ENCODE data around the gene DTHD1.

Gene DTHD1

DNA sequence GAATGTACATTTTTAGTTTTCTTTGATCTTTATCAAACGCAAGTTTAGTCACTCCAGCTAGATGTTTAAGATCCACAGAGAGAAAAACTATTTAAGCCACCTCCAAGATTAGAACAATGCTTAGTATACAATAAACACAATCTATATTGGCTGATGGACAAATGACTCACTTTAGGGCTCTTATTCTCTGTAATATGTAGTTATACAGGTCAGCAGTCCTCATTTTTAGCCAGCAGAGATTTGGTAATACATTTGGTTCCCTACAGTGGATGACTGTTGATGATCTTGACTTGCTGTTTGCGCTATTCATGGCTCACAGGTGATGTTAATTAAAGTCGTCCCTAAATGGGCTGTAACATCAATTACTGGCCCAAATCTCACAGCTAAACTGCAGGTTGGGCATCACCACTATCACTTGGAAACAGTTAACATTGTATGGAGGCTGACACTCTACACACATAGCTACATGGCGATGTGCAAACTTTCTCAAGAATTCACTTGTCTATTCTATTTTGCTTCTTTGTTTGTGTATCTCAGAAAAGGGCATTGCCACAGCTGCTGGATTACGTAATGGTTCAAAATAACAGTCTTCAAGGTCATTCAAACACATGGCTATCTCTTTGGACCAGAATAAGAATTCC, 11.8 kb upstream of the DTHD1 start:
- DNase-seq (ENCODE audit: low spot score): no peak

- DNase-seq (ENCODE audit: low spot score): no peak
Observed at GRCh38 chr4:36273276-36273675, 8.1 kb upstream of the DTHD1 start.

DNA sequence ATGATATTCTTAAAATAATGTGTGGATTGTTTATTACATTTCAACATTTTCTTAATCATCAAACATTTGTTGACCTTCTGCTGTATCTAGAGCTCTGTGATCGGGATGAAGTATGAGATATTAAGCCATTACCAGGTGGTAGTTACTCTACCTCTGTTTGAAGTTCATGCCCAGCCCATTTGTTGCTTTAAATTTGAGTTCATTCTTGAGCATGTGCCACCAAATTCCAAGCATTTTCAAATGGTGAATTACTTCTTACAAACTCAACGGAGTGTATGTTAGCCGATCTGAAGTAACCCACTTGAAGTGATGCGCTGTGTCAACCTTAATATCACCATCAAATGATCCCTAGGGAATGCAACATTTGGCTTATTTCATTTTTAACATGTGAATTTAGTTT, 7.3 kb upstream of the DTHD1 start:
- DNase-seq (ENCODE audit: low spot score): no peak

DNA sequence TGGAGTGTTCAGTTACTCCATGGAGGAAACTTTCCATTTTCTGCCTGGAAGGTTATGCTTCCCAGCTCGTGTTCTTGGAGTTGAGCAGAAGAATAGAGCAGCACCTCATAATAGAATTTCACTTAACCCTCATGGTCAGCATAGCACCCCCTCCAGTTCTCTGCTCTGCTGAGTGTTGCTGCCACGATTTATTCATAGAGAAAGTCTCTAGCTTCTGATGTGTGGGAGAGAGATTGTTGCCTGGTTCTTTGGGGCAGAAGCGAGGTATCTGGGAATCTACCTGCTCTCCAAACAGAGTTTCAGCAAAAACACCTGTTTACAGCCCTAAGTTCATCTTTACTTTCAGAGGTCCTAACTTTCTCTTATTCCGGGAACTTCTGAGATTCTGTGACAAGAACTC, 3.9 kb upstream of the DTHD1 start:
- no peak for DNase-seq (ENCODE audit: low spot score)

GRCh38 chr4:36278789-36279188, 2.6 kb upstream of the DTHD1 start:
- no peak for DNase-seq (ENCODE audit: low spot score)

DNA sequence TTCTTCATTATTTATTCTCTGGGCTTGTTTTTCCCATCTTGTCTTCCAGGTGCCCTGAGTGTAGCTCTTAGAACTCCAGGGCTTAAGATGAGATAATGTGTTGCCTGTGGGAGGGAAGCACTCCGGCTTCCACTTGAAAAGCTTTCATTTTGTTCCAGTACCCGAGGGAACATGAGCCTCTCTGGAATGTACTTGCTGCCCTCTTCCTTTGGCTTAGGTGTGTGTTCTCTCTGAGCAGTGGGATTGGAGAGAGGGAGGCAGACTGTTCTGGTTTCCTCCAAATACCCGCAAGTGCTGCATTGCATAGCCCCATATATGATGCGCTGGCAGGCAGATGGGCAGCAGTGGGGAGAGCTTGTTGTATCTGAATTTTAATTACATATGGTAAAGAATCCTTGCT, 861 bp upstream of the DTHD1 start:
- no peak for DNase-seq (ENCODE audit: low spot score)

GRCh38 chr4:36282503-36283030, 1.2 kb downstream of the DTHD1 start:
- DNase-seq (ENCODE audit: low spot score): no peak

DNA sequence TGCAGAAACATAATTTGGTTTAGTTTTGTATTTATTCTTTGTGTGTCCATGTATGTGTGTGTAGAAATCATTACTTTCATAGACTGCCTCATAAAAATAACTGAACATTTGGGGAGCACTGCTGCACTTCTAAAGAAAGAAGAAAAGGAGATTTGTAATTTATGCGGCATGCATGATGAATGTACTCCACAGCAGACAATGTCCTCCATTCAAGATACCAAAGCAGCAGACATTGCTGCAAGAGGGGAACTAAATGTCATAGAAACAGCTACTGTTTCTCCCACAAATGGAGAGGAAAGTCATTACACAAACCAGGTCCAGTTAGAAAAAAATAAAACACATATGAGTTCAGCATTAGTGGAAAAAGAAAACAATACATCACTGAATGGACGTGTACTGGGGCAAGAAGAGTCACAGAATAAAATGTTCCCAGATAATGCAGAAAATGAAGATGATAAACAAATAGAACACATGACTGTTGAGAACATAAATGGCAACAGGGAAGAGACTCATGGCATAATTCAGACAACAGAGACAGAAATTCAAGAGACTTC, 2.6 kb downstream of the DTHD1 start:
- DNase-seq (ENCODE audit: low spot score): no peak

DNA sequence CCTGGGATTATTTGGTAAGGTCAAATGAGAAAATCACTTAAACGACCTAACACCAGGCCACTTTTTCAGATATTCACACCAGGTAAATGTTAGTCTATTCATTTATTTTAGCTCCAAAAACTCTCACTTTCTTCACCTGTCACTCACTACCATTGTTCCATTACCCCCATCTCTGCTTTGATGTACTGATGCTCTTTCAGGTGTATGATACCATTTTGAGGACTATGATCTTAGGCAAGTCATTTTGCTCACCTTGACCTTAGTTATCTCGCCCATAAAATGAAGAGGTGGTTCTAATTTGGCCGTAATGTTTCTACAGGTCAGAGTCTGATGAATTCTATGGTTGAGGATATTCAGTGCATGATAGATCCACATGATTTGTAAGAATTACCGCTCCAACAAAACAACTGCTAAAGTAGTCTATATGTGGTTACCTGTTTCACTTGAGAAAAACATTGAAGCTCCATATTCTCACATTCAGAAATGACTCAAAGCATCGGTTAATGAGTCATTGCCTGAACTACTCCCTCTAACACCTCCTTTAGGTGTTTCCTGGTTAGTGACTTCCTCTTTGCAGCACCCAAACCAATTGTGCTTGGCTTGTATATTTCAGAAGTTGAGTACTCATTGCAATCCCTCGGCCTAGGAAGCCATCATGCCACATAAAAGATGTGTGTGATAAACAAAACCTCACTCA, 4.5 kb downstream of the DTHD1 start:
- no peak for DNase-seq (ENCODE audit: low spot score)

DNA sequence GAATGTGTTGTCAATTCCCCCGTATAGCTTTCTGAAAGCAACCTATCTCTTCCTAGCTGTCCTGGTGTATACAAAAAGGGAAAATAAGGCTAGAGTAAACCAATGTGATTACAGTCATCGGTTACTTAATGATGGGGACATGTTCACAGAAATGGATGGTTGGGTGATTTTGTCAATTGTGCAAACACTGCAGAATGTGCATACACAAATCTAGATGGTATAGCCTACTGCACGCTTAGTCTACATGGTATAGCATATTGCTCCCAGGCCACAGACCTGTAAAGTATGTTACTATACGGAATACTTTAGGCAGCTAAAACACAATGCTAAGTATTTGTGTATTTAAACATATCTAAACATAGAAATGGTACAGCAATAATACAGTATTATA, 5.1 kb downstream of the DTHD1 start:
- no peak for DNase-seq (ENCODE audit: low spot score)

DNA sequence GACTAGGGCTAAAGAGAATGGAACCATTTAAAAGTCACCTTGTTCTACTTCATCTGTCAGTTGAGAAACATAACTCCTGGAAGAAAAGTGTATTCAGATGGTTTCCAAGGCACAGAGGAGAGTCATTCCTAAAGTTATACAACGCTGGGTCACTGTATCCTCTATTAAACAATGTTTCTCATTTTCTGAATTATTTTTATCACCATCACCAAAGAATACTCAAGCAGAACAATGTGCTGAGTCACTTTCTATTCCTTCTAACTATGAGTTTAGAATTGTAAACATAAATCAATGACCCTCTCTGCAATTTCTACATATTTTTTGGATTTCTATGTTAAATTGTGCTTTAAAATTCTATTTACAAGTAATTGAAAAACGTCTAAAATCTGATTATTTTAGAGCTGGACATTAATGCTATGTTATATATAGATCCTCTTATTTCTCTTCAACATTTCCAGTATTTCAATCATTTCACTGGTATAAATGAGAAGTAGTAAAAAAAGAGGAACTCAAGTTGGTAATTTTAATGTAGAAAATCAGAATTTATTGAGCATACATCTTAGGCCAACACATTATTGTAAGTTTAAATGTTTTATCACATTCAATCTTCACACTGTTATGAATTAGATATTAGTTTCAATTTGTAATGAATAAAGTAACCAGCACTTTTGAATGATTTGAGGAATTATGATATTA, 7.5 kb downstream of the DTHD1 start:
- no peak for DNase-seq (ENCODE audit: low spot score)

GRCh38 chr4:36290641-36291040, 9.2 kb downstream of the DTHD1 start:
- no peak for DNase-seq (ENCODE audit: low spot score)

GRCh38 chr4:36292556-36293188, 11.3 kb downstream of the DTHD1 start:
- no peak for DNase-seq (ENCODE audit: low spot score)

DNA sequence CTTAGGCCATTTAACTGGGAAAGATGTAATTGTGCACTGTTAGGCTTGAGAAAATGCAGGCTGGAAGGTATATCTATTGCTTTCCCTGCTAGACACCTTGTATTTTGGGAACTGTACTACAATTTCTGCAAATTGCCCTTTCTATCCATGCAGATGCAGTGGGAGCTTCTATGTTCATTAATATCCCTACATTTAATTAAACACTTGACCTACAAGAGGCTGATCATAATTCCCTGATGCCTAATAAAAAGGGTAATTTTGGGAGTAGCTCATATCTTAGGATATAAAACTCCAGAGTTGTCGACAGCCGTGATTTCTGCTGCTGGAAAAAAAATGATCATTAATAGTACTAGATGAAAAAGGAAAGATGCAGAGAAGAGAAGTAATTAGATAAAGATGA, 19.7 kb downstream of the DTHD1 start:
- no peak for DNase-seq (ENCODE audit: low spot score)

- DNase-seq (ENCODE audit: low spot score): no peak
Observed at GRCh38 chr4:36303426-36304137, 22.2 kb downstream of the DTHD1 start.

GRCh38 chr4:36304138-36304681, 22.8 kb downstream of the DTHD1 start:
- DNase-seq (ENCODE audit: low spot score): no peak

DNA sequence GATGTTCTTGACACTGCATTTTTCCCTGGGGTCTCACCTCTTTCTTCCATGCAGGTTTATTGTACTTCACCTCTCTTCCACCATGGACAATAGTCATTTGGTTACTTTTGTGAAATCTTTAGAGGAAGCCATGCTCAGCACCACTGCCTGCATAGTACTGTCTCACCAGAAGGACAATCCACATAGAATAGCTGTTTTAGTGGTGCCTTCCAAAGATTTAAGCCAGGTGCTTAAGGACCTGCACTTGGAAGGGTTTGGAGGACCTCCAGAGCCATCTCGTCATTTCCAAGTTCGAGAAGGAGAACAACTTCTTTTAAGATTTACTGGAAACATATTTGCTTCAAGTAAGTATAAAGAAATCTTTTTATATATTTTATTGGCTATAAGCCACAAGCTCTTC, 26.7 kb downstream of the DTHD1 start:
- no peak for DNase-seq (ENCODE audit: low spot score)

- no peak for DNase-seq (ENCODE audit: low spot score)
Observed at GRCh38 chr4:36310216-36310615, 28.8 kb downstream of the DTHD1 start.

DNA sequence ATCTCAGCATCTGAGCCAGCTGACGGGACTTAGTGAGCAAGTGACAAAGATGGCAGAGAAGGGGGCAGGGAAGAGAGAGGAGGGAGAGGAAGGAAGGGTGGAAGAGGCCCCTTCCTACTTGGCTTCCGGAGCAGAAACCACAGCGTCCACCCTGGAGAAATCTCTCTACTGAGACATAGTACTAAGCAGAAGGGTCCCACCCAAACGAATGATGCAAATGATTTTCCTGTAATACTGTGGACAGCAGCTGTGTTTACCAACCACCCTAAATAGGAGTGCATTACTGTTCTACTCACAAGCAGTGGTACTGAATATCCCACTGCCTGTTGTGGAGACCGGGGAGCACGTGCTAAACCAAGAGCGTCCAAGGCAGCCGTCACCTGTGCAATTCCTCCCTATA, 29.4 kb downstream of the DTHD1 start:
- DNase-seq (ENCODE audit: low spot score): no peak

GRCh38 chr4:36312511-36312910, 31.1 kb downstream of the DTHD1 start:
- no peak for DNase-seq (ENCODE audit: low spot score)

- no peak for DNase-seq (ENCODE audit: low spot score)
Observed at GRCh38 chr4:36313301-36313700, 31.9 kb downstream of the DTHD1 start.

DNA sequence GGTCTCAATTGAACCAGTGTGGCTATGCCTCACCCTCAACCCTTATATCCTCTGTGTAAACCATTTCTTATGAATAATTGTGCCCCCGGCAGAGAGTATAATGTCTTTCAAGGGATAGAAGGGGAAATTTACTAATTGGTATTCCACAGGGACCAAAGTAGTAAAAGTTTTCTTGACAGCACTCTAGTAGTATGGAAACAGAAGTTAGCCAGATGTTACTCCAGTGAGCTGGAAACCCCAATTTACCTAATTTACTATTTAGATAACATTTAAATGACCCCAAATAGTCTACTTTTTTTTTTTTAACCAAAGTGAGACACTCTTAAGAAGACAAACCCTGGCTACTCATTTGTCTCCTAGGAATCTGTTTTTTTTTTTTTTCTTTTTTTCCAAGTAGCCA, 32.3 kb downstream of the DTHD1 start:
- DNase-seq (ENCODE audit: low spot score): no peak
